ENCODE data around the gene SCRN2. TPM values are rescaled to one million over a fixed set of nuclear protein-coding genes. Genes with fewer than 3 reads are reported as not detected.
A peak's percentile ranks its signal among the peaks of the same experiment; 100 is the strongest.

Gene SCRN2
- total and polyA plus RNA-seq, 2 of the 8 experiments (the other 6 are each of a cell fraction or from before 2014, with no cell fraction given) = 24.4 to 42.3 TPM

- POLR2A ChIA-PET (ENCODE audit: partially characterized antibody) = no interaction called here
- Histone ChIP-seq H3K4me1 (replicated peaks in 1 of 4; ENCODE audit: control insufficient read depth in 3 of 4, insufficient read depth in 4 of 4, low read length in 3 of 4) (peaks cover 0 to 12% (median 7%) of the 10 kb centered on the region in 4 experiments; a peak in 6 of 7 replicates), H3K9ac (replicated peaks in 1 of 4; ENCODE audit: extremely low read depth in 1 of 4, low read depth in 3 of 4, low read length in 3 of 4) (no peak overlapping the region), H3K9me3 (ENCODE audit: insufficient read depth in 2 of 2, low read depth in 1 of 2, low read length in 1 of 2) (no peaks in the 10 kb centered on the region), H3K4me3 (ENCODE audit: extremely low read depth in 1 of 4, insufficient read depth in 2 of 4, low read depth in 3 of 4, low read length in 4 of 4) (no peak overlapping the region), H3K79me1 (ENCODE audit: low read depth, low read length) (no peaks in the 10 kb centered on the region; the same call in 1 of the 2 replicates), H3K27ac (ENCODE audit: low read depth, low read length) (no peak overlapping the region), H4K91ac (replicated peaks; ENCODE audit: insufficient read length, low read length) (no peak overlapping the region), H3K56ac (replicated peaks; ENCODE audit: insufficient read length, low read depth, low read length) (no peak overlapping the region), H3K18ac (ENCODE audit: extremely low read depth, low read length) (no peak overlapping the region), H2BK20ac (ENCODE audit: low read length) (no peak overlapping the region), H4K20me1 (replicated peaks in 1 of 2; ENCODE audit: control insufficient read depth in 1 of 2, insufficient read depth in 2 of 2, low read length in 2 of 2) (peaks cover 0 to 1% of the 10 kb centered on the region in 2 experiments), H4K8ac (ENCODE audit: extremely low read depth, insufficient read depth, low read length) (peak overlapping the region; percentile 31; the same call in 1 of the 2 replicates), H2BK15ac (ENCODE audit: low read length) (no peak overlapping the region), H3K36me3 (ENCODE audit: control insufficient read depth in 2 of 4, insufficient read depth in 4 of 4, low read length in 3 of 4) (peaks cover 0 to 10% (median 8%) of the 10 kb centered on the region in 4 experiments; a peak in 4 of 8 replicates), H3K4me2 (ENCODE audit: insufficient read depth in 1 of 2, low read depth in 2 of 2, low read length in 2 of 2) (no peak overlapping the region), H2BK12ac (ENCODE audit: low read depth, low read length) (no peak overlapping the region), H3K23ac (ENCODE audit: insufficient read length) (no peak overlapping the region), H3K14ac (ENCODE audit: insufficient read length) (no peak overlapping the region), H2AK5ac (ENCODE audit: low read depth, low read length) (no peak overlapping the region), H2BK120ac (replicated peaks; ENCODE audit: low read depth, low read length) (no peak overlapping the region), H3K27me3 (replicated peaks in 1 of 4; ENCODE audit: control insufficient read depth in 3 of 4, extremely low read depth in 1 of 4, insufficient read depth in 3 of 4, low read length in 3 of 4) (no peaks in the 10 kb centered on the region), H4K5ac (ENCODE audit: insufficient read length, low read depth, low read length) (no peak overlapping the region), H2BK5ac (ENCODE audit: low read depth, low read length) (no peak overlapping the region), H3K23me2 (ENCODE audit: low read depth, low read length) (peaks cover 8% of the 10 kb centered on the region; the same call in 1 of the 2 replicates), H2AFZ (ENCODE audit: low read length) (no peak overlapping the region), H3K79me2 (ENCODE audit: control insufficient read depth in 1 of 2, insufficient read depth in 2 of 2, low read length in 2 of 2) (no peaks in the 10 kb centered on the region), H3K4ac (replicated peaks; ENCODE audit: insufficient read length, low read depth, low read length) (no peak overlapping the region)
- no peak for DNase-seq (ENCODE audit: low read depth in 1 of 2, low spot score in 2 of 2)
- no peak for FAIRE-seq
- CTCF ChIA-PET (ENCODE audit: partially characterized antibody) = interaction anchor here (0.9 to 2.5 kb wide), 2 partner anchors 9 to 22 kb away, joined by 3 to 6 read pairs; partner anchors contain the start of gene SCRN2
- 75% methylated on average over 9 of the region's 10 CpGs; no CpG with 5 or more reads in 1 of the 2 experiments for WGBS, 2 experiments (ENCODE audit: extremely low coverage in 1 of 2, insufficient coverage in 1 of 2, insufficient read length in 1 of 2, insufficient replicate concordance in 2 of 2, low coverage in 1 of 2, low lambda C conversion rate in 2 of 2, missing lambda C conversion rate in 1 of 2)
- no peak for TF ChIP-seq SIRT6 (IDR thresholded peaks at IDR 0.05; ENCODE audit: low read length)
- no peak for TF ChIP-seq PHF8 (conservative IDR thresholded peaks at IDR 0.05; ENCODE audit: low read depth, low read length)
- TF ChIP-seq ASH2L (IDR thresholded peaks at IDR 0.05; ENCODE audit: low read length) = no peak
- no peak for TF ChIP-seq TAF1 (IDR thresholded peaks at IDR 0.05; ENCODE audit: low read depth, low read length)
- TF ChIP-seq CTBP2 (IDR thresholded peaks at IDR 0.05; ENCODE audit: borderline replicate concordance, insufficient read depth, insufficient read length, low read length) = no peak
- no peak for TF ChIP-seq CTCF (IDR thresholded peaks at IDR 0.05; ENCODE audit: control extremely low read depth in 1 of 3, insufficient read depth in 1 of 3, low read depth in 1 of 3, low read length in 3 of 3)
- no peak for TF ChIP-seq SP4 (IDR thresholded peaks at IDR 0.05; ENCODE audit: low read length)
- no peak for TF ChIP-seq KDM5A (IDR thresholded peaks at IDR 0.05; ENCODE audit: low read length)
Observed at GRCh38 chr17:47819475-47819874, 21.6 kb downstream of the SCRN2 start.

All from H1 (cell line).